Measurements from ENCODE around the gene FAIM.

FAIM gene

GRCh38 chr3:138609898-138610266, 1.3 kb downstream of the FAIM start:
- no peak for TF ChIP-seq CTCF (IDR thresholded peaks at IDR 0.05; ENCODE audit: poor library complexity, severe bottlenecking)
- H3K4me3 ChIP-seq (ENCODE audit: severe bottlenecking): no peak overlapping the region

GRCh38 chr3:138615462-138615861, 6.9 kb downstream of the FAIM start:
- Histone ChIP-seq H3K4me1 (ENCODE audit: insufficient read depth, poor library complexity, severe bottlenecking) (no peaks in the 10 kb centered on the region), H3K27ac (ENCODE audit: poor library complexity, severe bottlenecking) (no peak overlapping the region), H3K27me3 (ENCODE audit: insufficient read depth, poor library complexity, severe bottlenecking) (no peaks in the 10 kb centered on the region), H3K4me3 (ENCODE audit: severe bottlenecking) (no peak overlapping the region), H3K36me3 (ENCODE audit: low read depth) (no peaks in the 10 kb centered on the region), H3K9me3 (ENCODE audit: severe bottlenecking) (no peaks in the 10 kb centered on the region)
- ATAC-seq (ENCODE audit: low read depth) (no peak), DNase-seq (ENCODE audit: low spot score) (no peak)
- no peak for TF ChIP-seq CTCF (IDR thresholded peaks at IDR 0.05; ENCODE audit: poor library complexity, severe bottlenecking)

More at GRCh38 chr3:138609898-138610266, 1.3 kb downstream of the FAIM start:
- Histone ChIP-seq H3K4me1 (ENCODE audit: insufficient read depth, poor library complexity, severe bottlenecking) (no peaks in the 10 kb centered on the region), H3K36me3 (ENCODE audit: low read depth) (no peaks in the 10 kb centered on the region), H3K9me3 (ENCODE audit: severe bottlenecking) (no peaks in the 10 kb centered on the region), H3K27ac (ENCODE audit: poor library complexity, severe bottlenecking) (no peak overlapping the region), H3K27me3 (ENCODE audit: insufficient read depth, poor library complexity, severe bottlenecking) (no peaks in the 10 kb centered on the region)
- DNase-seq (ENCODE audit: low spot score): no peak
- ATAC-seq (ENCODE audit: low read depth): no peak

- Histone ChIP-seq H3K9me3 (ENCODE audit: severe bottlenecking) (no peaks in the 10 kb centered on the region), H3K36me3 (ENCODE audit: low read depth) (no peaks in the 10 kb centered on the region), H3K27me3 (ENCODE audit: insufficient read depth, poor library complexity, severe bottlenecking) (no peaks in the 10 kb centered on the region), H3K4me1 (ENCODE audit: insufficient read depth, poor library complexity, severe bottlenecking) (peaks cover under 1% of the 10 kb centered on the region), H3K4me3 (ENCODE audit: severe bottlenecking) (no peak overlapping the region), H3K27ac (ENCODE audit: poor library complexity, severe bottlenecking) (no peak overlapping the region)
- ATAC-seq (ENCODE audit: low read depth) (no peak), DNase-seq (ENCODE audit: low spot score) (no peak)
- no peak for TF ChIP-seq CTCF (IDR thresholded peaks at IDR 0.05; ENCODE audit: poor library complexity, severe bottlenecking)
Measured at GRCh38 chr3:138620431-138620830, 11.9 kb downstream of the FAIM start.

GRCh38 chr3:138624518-138624917, 15.9 kb downstream of the FAIM start:
- H3K36me3 ChIP-seq (ENCODE audit: low read depth): no peaks in the 10 kb centered on the region

More at GRCh38 chr3:138624518-138624917, 15.9 kb downstream of the FAIM start:
- ATAC-seq (ENCODE audit: low read depth) (no peak), DNase-seq (ENCODE audit: low spot score) (no peak)
- H3K4me1 ChIP-seq (ENCODE audit: insufficient read depth, poor library complexity, severe bottlenecking): peaks cover 5% of the 10 kb centered on the region
- H3K27me3 ChIP-seq (ENCODE audit: insufficient read depth, poor library complexity, severe bottlenecking): no peaks in the 10 kb centered on the region
- H3K4me3 ChIP-seq (ENCODE audit: severe bottlenecking): no peak overlapping the region
- TF ChIP-seq CTCF (IDR thresholded peaks at IDR 0.05; ENCODE audit: poor library complexity, severe bottlenecking): no peak
- no peaks in the 10 kb centered on the region for H3K9me3 ChIP-seq (ENCODE audit: severe bottlenecking)
- no peak overlapping the region for H3K27ac ChIP-seq (ENCODE audit: poor library complexity, severe bottlenecking)
